GM21825 (cell line): ENCODE results near the gene ZFAND3.
"Not testable (repeated sequence)": the region's sequence is repeated elsewhere in the genome, so short reads cannot be mapped to it uniquely, and the experiment has no call there.

Source experiments
- ATAC-seq: cut with Tn5 transposase; IDR thresholded peaks from one replicate; pipeline ENCODE4 v1.9.1; 2021; ENCODE audit warnings: mild to moderate bottlenecking, moderate library complexity; ENCODE audit not compliant: unreplicated experiment

Gene ZFAND3

DNA sequence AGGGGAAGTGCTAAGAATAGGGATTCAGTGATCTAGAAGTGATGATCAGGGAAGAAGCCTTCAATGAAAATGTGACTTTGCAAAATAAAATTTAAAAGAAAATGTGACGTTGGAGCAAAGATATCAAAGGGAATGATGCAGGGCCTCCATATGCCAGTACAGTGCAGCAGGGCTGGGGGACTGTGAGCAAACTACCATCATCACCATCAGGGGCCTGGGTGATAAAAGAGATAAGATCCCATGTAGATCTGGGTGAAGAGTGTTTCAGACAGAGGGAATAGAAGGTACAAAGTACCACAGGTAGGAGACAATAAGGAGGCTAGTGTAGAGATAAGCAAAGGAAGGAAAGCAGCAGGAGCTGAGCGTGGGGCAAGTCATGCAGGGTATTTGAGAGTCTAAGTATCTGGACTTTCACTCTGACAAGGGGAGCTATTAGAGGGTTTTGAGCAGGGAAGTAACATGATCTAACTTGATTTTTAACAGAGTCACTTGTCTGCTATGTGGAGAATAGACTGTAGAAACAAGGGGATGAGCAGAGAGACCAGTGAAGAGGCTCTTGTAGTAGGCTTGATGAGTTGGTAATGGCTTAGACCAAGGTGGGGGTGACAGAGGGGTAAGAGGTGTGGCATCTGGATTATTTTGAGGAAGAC lies 295.6 kb downstream of the ZFAND3 start:
- ATAC-seq = no peak

DNA sequence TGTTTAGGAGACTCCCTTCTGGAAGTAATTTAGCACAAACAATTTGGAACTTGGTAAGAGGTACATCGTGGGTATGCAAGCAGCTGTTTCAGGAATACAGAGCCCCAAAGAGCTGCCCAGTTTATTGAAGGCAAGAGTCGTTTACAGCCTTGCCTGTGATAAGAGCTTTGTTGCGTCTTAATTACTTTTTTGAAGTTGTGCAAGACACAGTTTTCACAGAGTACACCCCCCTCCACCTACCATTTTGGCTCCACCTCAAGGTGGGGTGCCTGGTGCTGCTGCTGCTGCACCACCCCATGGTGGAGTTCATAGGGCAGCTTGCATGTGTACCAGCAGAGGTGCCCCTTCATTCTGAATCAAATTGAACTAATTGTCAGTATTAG lies 296.1 kb downstream of the ZFAND3 start:
- no peak for ATAC-seq

- ATAC-seq = no peak
Measured at GRCh38 chr6:38116248-38116647, 296.7 kb downstream of the ZFAND3 start.

DNA sequence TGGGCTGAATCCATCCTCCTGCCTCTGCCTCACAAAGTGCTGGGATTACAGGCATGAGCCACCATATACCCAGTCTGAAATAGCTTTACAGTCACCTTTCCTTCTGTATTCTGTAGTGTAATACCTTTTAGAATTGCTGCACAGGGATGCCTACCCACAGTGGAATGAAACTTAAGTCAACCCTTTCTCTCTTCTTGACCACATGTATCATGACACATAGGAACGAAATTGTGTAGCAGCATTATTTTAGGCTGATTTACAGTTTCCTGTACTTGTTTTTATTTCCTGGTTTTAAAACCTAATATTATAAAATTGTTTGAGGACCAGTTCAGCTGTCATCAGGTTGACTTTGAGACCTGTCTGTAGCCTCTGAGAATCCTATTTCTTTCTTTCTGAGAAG lies 297.8 kb downstream of the ZFAND3 start:
- ATAC-seq = no peak

DNA sequence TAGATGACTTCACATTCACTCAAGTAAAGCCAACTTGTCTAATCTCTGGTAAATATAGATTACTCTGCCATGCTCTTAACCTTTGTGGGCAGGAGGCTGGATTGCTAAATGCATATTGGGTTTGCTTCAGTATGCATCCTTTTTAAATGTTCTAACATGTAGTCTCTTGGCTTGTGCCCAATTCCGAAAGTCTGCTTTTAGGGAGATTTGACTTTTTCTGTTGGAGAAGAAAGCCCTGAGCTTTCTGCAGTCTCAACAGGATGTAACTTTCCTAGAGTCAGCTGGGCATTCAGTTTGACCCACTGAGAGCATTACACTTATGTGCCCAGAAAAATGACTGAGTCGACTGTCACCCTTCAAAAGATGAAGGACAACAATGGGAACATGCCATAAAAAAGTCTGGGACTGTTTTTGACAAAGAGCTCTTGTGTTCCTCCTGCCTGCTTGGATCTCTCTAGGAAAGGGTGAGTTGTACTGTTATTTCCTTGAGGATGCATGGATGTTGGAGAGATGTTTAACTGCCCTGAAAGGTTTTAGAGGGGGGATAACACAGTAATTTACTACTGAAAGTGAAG lies 299.4 kb downstream of the ZFAND3 start:
- ATAC-seq = no peak

GRCh38 chr6:38119516-38119915 lies 300.0 kb downstream of the ZFAND3 start:
- no peak for ATAC-seq

- ATAC-seq = not testable (repeated sequence)
Measured at GRCh38 chr6:38124224-38124926, 304.8 kb downstream of the ZFAND3 start.

DNA sequence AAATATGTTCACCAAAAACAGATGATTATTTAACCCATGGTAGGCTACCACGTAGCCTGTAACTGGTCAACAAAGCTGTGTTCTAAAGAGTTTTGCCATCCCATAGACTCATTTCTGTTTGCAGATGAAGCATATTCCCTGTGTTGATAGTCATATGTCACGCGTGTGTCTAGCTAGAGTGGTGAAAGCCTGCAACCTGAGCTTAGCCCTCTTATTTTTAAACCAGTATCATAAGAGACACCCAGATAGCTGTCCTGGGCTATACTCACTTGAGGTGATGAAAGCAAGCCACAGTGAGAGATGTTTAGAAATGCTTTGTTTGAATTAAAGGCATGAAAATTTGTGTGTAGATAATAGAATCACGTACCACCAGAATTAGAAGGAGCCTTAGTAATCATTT lies 307.8 kb downstream of the ZFAND3 start:
- no peak for ATAC-seq

- no peak for ATAC-seq
Measured at GRCh38 chr6:38131527-38131965, 312.0 kb downstream of the ZFAND3 start.

GRCh38 chr6:38133932-38134703 lies 314.6 kb downstream of the ZFAND3 start:
- ATAC-seq = no peak

DNA sequence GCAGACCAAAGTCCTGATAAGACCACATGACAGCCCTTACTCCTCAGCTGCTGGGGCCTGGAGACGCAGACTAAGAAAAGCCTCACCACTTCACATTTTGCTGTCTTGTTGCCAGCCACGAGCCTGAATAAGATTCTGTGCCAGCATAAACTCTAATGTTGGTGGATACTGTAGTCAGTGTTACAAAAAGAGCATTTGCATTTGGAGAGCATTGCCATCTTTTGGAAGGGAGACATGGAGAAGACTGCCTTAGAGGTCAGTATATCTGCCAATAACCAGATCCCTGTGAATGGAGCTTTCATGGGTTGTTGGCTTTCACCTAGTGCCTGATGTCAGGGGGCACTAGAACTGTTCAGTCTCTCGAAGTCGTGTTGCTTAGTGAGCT lies 315.2 kb downstream of the ZFAND3 start:
- no peak for ATAC-seq

- ATAC-seq = no peak
Measured at GRCh38 chr6:38136547-38136946, 317.0 kb downstream of the ZFAND3 start.

DNA sequence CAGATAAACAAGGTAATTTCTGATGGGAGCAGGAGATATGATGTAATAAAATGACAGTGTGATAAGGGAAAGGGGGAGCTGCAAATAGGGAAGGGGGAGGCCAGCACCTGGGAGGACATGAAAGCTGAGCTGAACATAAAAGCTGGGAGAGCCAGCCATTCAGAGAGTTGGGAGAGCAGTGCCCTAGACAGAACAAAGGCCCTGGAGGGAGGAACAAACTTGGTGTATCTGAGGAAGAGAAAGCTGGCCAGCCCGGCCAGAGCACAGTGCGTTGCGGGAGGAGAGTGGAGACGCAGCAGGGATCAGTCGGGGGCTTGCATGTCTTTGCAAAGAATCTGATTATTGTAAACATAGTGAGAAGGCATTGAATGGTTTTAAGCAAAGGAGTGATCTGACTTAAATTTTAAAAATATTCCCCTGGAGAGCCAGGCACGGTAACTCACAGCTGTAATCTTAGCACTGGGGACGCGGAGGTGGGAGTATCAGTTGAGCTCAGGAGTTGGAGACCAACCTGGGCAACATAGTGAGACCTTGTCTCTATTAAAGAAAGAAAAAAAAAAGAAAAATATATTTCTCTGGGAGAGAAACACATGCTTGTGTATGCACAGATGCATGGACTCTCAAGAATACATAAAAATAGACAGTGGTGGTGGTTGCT lies 318.2 kb downstream of the ZFAND3 start:
- no peak for ATAC-seq

- no peak for ATAC-seq
Measured at GRCh38 chr6:38138374-38138773, 318.8 kb downstream of the ZFAND3 start.

- ATAC-seq = no peak
Measured at GRCh38 chr6:38141085-38141484, 321.6 kb downstream of the ZFAND3 start.

DNA sequence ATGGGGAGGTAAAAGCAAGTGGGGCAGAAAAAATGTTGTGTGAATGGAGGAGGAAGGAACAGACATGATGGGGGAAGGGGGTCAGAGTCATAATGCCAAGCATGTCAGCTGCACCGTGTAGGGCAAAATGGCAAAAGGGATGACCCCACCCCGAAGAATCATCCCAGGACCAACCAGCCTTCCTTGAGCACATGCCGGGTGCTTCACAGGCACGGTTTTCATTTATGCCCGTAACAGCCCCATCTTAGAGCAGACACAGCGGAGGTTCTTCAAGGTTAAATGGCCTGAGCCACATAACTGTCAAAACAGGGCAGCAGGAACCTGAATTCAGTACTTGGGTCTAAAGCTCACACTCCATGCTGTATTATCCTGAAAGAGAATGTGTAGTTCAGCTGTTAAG lies 322.2 kb downstream of the ZFAND3 start:
- ATAC-seq = no peak

DNA sequence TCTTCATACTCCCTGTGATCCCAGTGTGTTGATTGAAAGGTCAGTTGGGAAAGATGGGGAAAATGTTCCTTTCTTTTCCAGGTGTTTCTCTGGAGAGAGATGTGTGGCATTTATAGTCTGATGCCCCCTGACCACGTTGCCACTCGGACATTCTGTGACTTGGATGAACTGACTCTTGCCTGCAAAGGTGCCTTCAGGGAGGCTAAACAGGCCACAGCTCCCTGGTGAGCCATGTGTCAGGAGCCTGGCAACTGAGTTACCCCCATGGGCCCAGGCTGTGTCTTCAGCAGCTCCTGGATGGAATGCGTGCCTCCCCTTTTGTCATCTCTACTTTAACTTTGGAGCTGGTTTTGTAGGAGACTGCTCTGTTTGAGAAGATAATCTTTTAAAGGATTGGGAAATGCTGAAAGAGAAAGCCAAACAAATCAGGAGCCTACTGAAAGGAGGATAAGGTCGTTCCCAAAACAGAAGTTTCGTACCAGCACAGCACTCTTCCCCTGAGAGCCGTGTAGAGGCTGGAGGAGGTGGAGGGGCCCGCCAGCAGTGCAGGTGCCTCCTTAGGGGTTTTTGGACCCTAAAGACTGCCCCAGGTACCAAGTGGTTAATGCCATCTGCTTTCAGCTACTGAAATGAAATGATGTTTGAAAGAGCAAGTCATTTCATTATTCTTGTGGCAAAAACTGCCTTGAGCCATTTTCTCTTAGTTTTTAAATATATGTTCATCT lies 322.8 kb downstream of the ZFAND3 start:
- no peak for ATAC-seq

DNA sequence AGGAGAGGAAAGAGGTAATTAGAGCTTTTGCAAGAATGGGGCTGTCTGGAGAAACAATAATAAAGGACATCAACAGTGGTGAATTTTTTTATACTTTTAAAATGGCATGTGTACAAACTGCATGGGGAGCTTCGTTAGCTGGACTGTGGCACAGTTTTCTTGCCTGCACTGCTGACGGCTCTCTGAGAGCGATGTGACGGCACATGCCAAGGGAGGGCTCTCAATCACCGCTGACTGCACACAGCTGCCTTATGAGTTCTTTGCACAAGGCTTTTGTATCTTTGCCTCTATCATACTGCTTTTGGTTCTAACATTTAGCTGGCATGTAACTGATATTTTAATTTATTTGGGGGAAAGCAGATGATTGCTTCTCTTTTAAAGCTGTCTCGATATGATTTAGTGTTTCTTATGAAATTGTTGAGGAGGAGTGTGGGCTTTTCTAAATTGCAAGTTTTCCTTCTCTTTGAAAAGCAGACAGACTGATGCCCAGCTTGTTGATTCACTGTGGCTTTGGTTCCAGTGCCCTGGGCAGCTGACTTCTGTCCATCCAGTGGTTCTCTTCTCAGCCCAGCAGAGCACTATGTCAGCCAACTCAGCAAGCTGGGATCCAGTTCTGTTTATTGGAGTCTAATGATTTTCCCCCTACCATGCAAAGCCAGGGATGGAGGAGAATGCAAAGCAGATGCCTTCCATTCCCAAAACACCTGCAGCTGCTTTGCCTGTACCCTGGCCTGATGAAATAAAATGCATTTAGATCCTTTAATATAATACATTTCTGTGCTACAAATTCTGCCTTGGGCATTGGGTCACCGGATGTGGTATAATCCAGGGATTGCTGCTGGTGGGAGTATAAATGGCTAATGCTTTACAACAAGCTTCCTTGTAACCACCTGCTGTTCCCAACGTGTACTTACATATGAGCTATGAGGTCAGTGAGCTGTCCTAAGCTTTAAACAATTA lies 323.9 kb downstream of the ZFAND3 start:
- ATAC-seq = no peak

GRCh38 chr6:38144365-38144945 lies 324.9 kb downstream of the ZFAND3 start:
- no peak for ATAC-seq
